Hepatocyte (in vitro differentiated cells): ENCODE data around the gene GUCD1. TPM values are rescaled to one million over a fixed set of nuclear protein-coding genes. Genes with fewer than 3 reads are reported as not detected.

Experiments used
- DNase-seq: peaks from one replicate; pipeline ENCODE4 v3.0.0-alpha.2; 2016; ENCODE audit warnings: low spot score
- H2AFZ ChIP-seq: fragments of 200-600 bp; sonication (generic); 2 replicates; pipeline ENCODE4 v1.6.0; 2016; ENCODE audit warnings: antibody characterized with exemption, mild to moderate bottlenecking
- H3K27ac ChIP-seq: fragments of 200-600 bp; sonication (generic); 2 replicates; pipeline ENCODE4 v1.5.1; 2016; ENCODE audit warnings: mild to moderate bottlenecking
- H3K27me3 ChIP-seq: fragments of 200-600 bp; sonication (generic); 2 replicates; pipeline ENCODE4 v1.6.1; 2016
- H3K36me3 ChIP-seq: fragments of 200-600 bp; sonication (generic); replicated peaks from 2 replicates; pipeline ENCODE4 v1.5.1; 2016; ENCODE audit warnings: low read depth; ENCODE audit not compliant: insufficient read depth
- H3K4me1 ChIP-seq: fragments of 200-600 bp; sonication (generic); 2 replicates; pipeline ENCODE4 v1.5.1; 2016; ENCODE audit warnings: mild to moderate bottlenecking, moderate library complexity; ENCODE audit not compliant: insufficient read depth
- H3K4me2 ChIP-seq: fragments of 200-600 bp; sonication (generic); 2 replicates; pipeline ENCODE4 v1.6.0; 2016
- H3K4me3 ChIP-seq: fragments of 200-600 bp; sonication (generic); 2 replicates; pipeline ENCODE4 v1.5.1; 2016; ENCODE audit warnings: mild to moderate bottlenecking
- H3K79me2 ChIP-seq: fragments of 200-600 bp; sonication (generic); 2 replicates; pipeline ENCODE4 v1.6.0; 2017; ENCODE audit warnings: mild to moderate bottlenecking
- H3K9me2 ChIP-seq: fragments of 200-600 bp; sonication (generic); replicated peaks from 2 replicates; pipeline ENCODE4 v1.6.0; 2017; ENCODE audit warnings: mild to moderate bottlenecking; ENCODE audit not compliant: insufficient read depth
- H3K9me3 ChIP-seq: fragments of 200-600 bp; sonication (generic); 2 replicates; pipeline ENCODE4 v1.5.1; 2016; ENCODE audit warnings: low read depth, mild to moderate bottlenecking
- H4K20me1 ChIP-seq: fragments of 200-600 bp; sonication (generic); 2 replicates; pipeline ENCODE4 v1.6.0; 2016; ENCODE audit warnings: mild to moderate bottlenecking; ENCODE audit not compliant: insufficient read depth, poor library complexity, severe bottlenecking
- CTCF ChIP-seq: fragments of 200-600 bp; sonication (generic); IDR thresholded peaks from 2 replicates; pipeline ENCODE4 v1.5.1; 2016; ENCODE audit warnings: antibody characterized with exemption, mild to moderate bottlenecking; ENCODE audit not compliant: poor library complexity
- EZH2 ChIP-seq: fragments of 200-600 bp; sonication (generic); IDR thresholded peaks from 2 replicates; pipeline ENCODE4 v1.6.1; 2016; ENCODE audit warnings: antibody characterized with exemption, mild to moderate bottlenecking, borderline replicate concordance
- EZH2phosphoT487 ChIP-seq: fragments of 200-600 bp; sonication (generic); IDR thresholded peaks from one replicate; pipeline ENCODE4 v1.6.1; 2018; ENCODE audit warnings: antibody characterized with exemption, mild to moderate bottlenecking, low read depth, moderate library complexity; ENCODE audit not compliant: unreplicated experiment, severe bottlenecking
- WGBS: methylation state at CpG from one replicate; pipeline ENCODE4 v1.1.6; 2016; ENCODE audit warnings: low lambda C conversion rate; ENCODE audit errors: missing lambda C conversion rate; 5-methylcytosine and 5-hydroxymethylcytosine counted together
- polyA plus RNA-seq: library from polyadenylated mRNA; unstranded; fragments of >200 nt; fragmentation: Nextera tagmentation; extraction: Ambion mirVana; gene quantifications from 2 replicates; pipeline ENCODE4 v1.2.1, GENCODE V29; 2016
- total RNA-seq: library from RNA; depleted of rRNA; stranded (reverse); fragments of >200 nt; gene quantifications from 2 replicates; pipeline ENCODE4 v1.2.3, GENCODE V29; 2014

Gene GUCD1
- total and polyA plus RNA-seq, 2 experiments from 2014 or later: 102 to 149 TPM

DNA sequence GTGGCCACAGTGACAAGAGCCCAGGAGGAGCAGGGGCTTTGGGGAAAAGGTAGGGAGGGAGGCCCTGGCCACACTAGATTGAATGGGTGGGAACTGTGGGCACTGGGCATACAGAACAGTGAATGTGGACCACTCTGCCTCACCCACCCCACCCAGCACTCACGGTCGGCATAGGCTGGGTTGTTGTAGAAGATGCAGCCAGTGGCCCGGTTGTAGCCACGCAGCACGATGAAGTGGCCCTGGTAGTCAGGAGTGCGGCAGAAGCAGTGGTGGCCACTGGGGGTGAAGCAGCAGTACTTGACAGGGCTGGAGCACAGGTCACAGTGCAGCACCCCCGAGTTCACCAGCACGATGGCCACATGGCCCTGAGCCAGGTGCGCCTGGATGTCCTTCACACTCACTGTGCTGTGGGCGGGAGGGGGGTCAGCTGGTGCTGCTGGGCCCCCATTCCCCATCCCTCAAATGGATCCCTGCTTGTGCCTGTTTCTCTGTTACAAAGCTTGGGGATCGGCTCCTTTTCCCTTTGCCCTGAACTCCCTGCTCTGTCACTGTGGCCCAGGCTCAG lies 11.2 kb downstream of the GUCD1 start:
- H3K36me3 ChIP-seq: no peaks in the 10 kb centered on the region

GRCh38 chr22:24543185-24543601 lies 11.7 kb downstream of the GUCD1 start:
- Histone ChIP-seq H2AFZ (no peak overlapping the region), H3K79me2 (peaks cover 13% of the 10 kb centered on the region), H3K4me3 (no peak overlapping the region), H3K9me3 (no peaks in the 10 kb centered on the region), H3K4me2 (no peak overlapping the region), H3K9me2 (no peaks in the 10 kb centered on the region), H4K20me1 (no peaks in the 10 kb centered on the region), H3K27me3 (no peaks in the 10 kb centered on the region), H3K36me3 (no peaks in the 10 kb centered on the region), H3K27ac (no peak overlapping the region), H3K4me1 (peaks cover 8% of the 10 kb centered on the region)
- no peak for TF ChIP-seq EZH2phosphoT487
- TF ChIP-seq CTCF: no peak
- TF ChIP-seq EZH2: no peak
- DNase-seq: no peak
- WGBS: 95% methylated on average over 7 of the region's 7 CpGs

More for the DNA sequence above, 11.2 kb downstream of the GUCD1 start:
- H3K4me2 ChIP-seq: no peak overlapping the region
- no peak overlapping the region for H3K27ac ChIP-seq
- no peak overlapping the region for H2AFZ ChIP-seq
- no peaks in the 10 kb centered on the region for H3K9me2 ChIP-seq
- no peaks in the 10 kb centered on the region for H3K27me3 ChIP-seq
- peaks cover 8% of the 10 kb centered on the region for H3K4me1 ChIP-seq
- H4K20me1 ChIP-seq: no peaks in the 10 kb centered on the region
- TF ChIP-seq EZH2 (no peak), CTCF (no peak), EZH2phosphoT487 (no peak)
- no peaks in the 10 kb centered on the region for H3K9me3 ChIP-seq
- no peak overlapping the region for H3K4me3 ChIP-seq
- H3K79me2 ChIP-seq: peaks cover 18% of the 10 kb centered on the region
- WGBS: 96% methylated on average over 11 of the region's 11 CpGs
- no peak for DNase-seq

DNA sequence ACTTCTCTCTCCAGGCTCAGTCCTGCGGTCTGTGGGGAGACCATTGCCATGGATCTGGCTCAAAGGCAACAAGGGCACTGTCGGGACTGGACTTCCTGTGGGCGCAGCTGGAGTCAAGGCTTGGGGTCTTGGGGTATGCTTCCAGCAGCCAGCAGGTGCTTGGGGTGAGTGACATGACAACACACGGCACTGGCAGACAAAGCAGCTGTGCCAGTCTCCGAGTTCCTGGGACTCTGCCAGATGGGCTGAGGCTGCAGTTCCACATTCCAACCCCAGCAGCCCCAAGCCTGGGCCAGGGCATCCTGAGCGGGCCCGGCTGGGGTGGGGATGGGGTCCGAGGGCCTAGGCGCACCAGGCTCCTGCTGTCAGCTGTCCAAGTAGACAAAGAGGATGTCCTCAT lies 12.3 kb downstream of the GUCD1 start:
- no peak overlapping the region for H3K27ac ChIP-seq
- H3K4me3 ChIP-seq: no peak overlapping the region
- H2AFZ ChIP-seq: no peak overlapping the region
- TF ChIP-seq EZH2 (no peak), EZH2phosphoT487 (no peak), CTCF (no peak)
- DNase-seq: no peak
- H3K4me2 ChIP-seq: no peak overlapping the region
- H3K79me2 ChIP-seq: peaks cover 8% of the 10 kb centered on the region
- H3K4me1 ChIP-seq: peaks cover 8% of the 10 kb centered on the region
- H3K9me2 ChIP-seq: no peaks in the 10 kb centered on the region
- H3K9me3 ChIP-seq: no peaks in the 10 kb centered on the region
- H3K36me3 ChIP-seq: no peaks in the 10 kb centered on the region
- 96% methylated on average over 9 of the region's 9 CpGs for WGBS
- no peaks in the 10 kb centered on the region for H4K20me1 ChIP-seq
- H3K27me3 ChIP-seq: no peaks in the 10 kb centered on the region
